Activated naive CD4-positive, alpha-beta T cell treated with anti-CD3 and anti-CD28 coated beads for 36 hours (primary cell): ENCODE measurements around the gene PRPF19. TPM values are rescaled to one million over a fixed set of nuclear protein-coding genes. Genes with fewer than 3 reads are reported as not detected.

Source experiments
- CTCF ChIA-PET: fragments of 350-600 bp; sonication (Branson Sonifier 250); formaldehyde crosslinking; loops from one replicate; lab custom pipeline; 2021; ENCODE audit warnings: antibody characterized with exemption; lab: Charles Lee
- DNase-seq: peaks from one replicate; pipeline ENCODE4 v3.0.0-alpha.2; 2020
- H3K27ac Mint-ChIP-seq: one replicate; pipeline ENCODE4 v1.8.0; 2021; ENCODE audit warnings: mild to moderate bottlenecking, mixed read lengths
- H3K27me3 Mint-ChIP-seq: one replicate; pipeline ENCODE4 v1.8.0; 2021; ENCODE audit warnings: low read depth, mixed read lengths
- H3K36me3 Mint-ChIP-seq: one replicate; pipeline ENCODE4 v1.8.0; 2021; ENCODE audit warnings: low read depth, mixed read lengths
- H3K4me1 Mint-ChIP-seq: one replicate; pipeline ENCODE4 v1.8.0; 2021; ENCODE audit warnings: low read depth, mixed read lengths
- H3K4me3 Mint-ChIP-seq: one replicate; pipeline ENCODE4 v1.8.0; 2021; ENCODE audit warnings: mild to moderate bottlenecking, moderate library complexity, mixed read lengths
- H3K9me3 Mint-ChIP-seq: one replicate; pipeline ENCODE4 v1.8.0; 2021; ENCODE audit warnings: mixed read lengths
- intact Hi-C: fragments of 100-400 bp; cut with micrococcal nuclease; formaldehyde crosslinking; loops from one replicate; pipeline ENCODE4 v1.15.1; 2023
- total RNA-seq, 2 experiments: library from RNA; stranded (reverse); gene quantifications; one replicate each; pipeline ENCODE4 v1.2.3, GENCODE V29; 2021

PRPF19 gene
- total RNA-seq, 2 experiments from 2014 or later = 108 to 119 TPM

GRCh38 chr11:60918939-60919265 is 12.5 kb upstream of the PRPF19 start:
- intact Hi-C loops = no loop called here

GRCh38 chr11:60918251-60918938 is 12.0 kb upstream of the PRPF19 start:
- Mint-ChIP-seq H3K27ac (no peak overlapping the region), H3K27me3 (no peaks in the 10 kb centered on the region), H3K4me3 (no peak overlapping the region), H3K4me1 (peaks cover 41% of the 10 kb centered on the region), H3K9me3 (no peaks in the 10 kb centered on the region), H3K36me3 (peaks cover 45% of the 10 kb centered on the region)
- CTCF ChIA-PET = interaction anchor here (0.7 to 9.4 kb wide), 3 partner anchors 16 to 130 kb away, joined by 3 to 82 read pairs (median 4); partner anchors contain the start of gene PRPF19
- intact Hi-C loops = no loop called here
- DNase-seq = peak; percentile 26

More at GRCh38 chr11:60918939-60919265, 12.5 kb upstream of the PRPF19 start:
- peaks cover 39% of the 10 kb centered on the region for H3K4me1 Mint-ChIP-seq
- no peak overlapping the region for H3K4me3 Mint-ChIP-seq
- H3K27me3 Mint-ChIP-seq = no peaks in the 10 kb centered on the region
- peaks cover 45% of the 10 kb centered on the region for H3K36me3 Mint-ChIP-seq
- no peak for DNase-seq
- no peak overlapping the region for H3K27ac Mint-ChIP-seq
- no peaks in the 10 kb centered on the region for H3K9me3 Mint-ChIP-seq
- CTCF ChIA-PET = interaction anchor here (0.7 to 9.4 kb wide), 3 partner anchors 16 to 130 kb away, joined by 3 to 82 read pairs (median 4); partner anchors contain the start of gene PRPF19

- DNase-seq = no peak
- peaks cover 35% of the 10 kb centered on the region for H3K36me3 Mint-ChIP-seq
- CTCF ChIA-PET = interaction anchor here (1.3 to 9.4 kb wide), 2 partner anchors 15 to 86 kb away, joined by 6 to 82 read pairs; partner anchors contain the start of gene PRPF19
- no peaks in the 10 kb centered on the region for H3K27me3 Mint-ChIP-seq
- H3K4me1 Mint-ChIP-seq = peaks cover 52% of the 10 kb centered on the region
- no peak overlapping the region for H3K27ac Mint-ChIP-seq
- no peak overlapping the region for H3K4me3 Mint-ChIP-seq
- H3K9me3 Mint-ChIP-seq = no peaks in the 10 kb centered on the region
- intact Hi-C loops = no loop called here
Observed at GRCh38 chr11:60917267-60917666, 10.9 kb upstream of the PRPF19 start.

DNA sequence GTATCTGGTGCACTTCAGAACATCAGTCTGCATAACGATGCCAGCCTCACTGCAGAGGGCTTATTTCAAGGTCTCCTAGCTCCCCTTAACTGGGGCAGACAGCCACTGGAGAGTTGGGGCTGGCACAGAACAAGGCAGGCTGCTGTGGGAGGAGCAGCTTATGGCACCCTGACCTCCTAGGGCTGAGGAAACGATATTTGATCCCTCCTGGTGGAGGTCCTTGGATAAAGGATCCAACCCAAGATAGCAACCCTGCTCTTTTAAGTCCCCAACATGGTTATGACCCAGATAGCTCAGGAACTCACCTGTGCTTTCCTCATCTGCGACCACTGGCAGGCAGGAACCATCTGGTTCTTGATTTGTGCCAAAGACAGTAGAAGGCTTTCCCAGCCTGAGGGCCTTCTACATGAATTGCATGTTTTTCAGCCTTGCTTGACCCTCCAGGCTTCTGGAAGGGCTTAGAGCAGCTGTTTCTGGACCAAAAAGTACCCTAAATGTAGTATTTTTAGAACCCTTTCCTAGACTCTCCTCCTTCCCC is 10.4 kb upstream of the PRPF19 start:
- DNase-seq = no peak
- Mint-ChIP-seq H3K27me3 (no peaks in the 10 kb centered on the region), H3K36me3 (peaks cover 32% of the 10 kb centered on the region), H3K9me3 (no peaks in the 10 kb centered on the region), H3K4me3 (no peak overlapping the region), H3K4me1 (peaks cover 57% of the 10 kb centered on the region), H3K27ac (no peak overlapping the region)
- CTCF ChIA-PET = interaction anchor here (1.3 to 9.4 kb wide), 2 partner anchors 14 to 86 kb away, joined by 6 to 82 read pairs; partner anchors contain the start of gene PRPF19
- intact Hi-C loops = no loop called here

DNA sequence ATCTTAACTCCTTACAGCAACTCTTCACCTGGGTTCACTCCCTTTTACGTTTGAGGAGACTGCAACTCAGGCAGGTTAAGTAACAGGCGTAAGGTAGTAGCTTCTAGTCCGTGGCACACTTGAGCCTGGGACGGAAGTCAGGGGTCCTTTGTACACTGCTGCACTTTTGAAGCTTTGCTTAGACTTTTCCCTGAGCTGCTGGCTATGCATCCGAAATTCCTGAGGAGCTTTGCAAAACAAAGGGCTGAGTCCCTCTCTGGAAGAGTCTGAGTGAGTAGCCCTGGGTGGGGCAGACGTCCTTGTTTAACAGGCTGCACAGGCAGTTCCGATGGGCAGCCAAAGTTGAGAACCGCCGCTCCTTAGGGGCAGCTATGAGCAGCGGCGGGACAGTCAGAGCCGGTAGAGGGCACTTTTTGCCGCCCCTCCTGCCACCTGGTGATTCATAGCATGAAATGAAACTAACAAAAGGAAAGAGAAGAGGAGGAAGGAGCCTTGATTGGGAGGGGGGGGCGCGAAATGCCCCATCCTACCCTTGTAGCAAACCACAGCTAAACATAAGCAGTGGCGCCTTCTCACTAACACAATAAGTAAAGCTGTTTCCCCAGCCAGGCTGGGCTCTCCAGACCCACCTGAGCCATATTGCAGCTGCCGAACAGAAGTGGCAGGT is 9.0 kb upstream of the PRPF19 start:
- no peaks in the 10 kb centered on the region for H3K9me3 Mint-ChIP-seq
- H3K27ac Mint-ChIP-seq = peak overlapping the region; percentile 79
- DNase-seq = peak; percentile 88
- intact Hi-C loops = loop anchor here (1.0 to 2.0 kb wide), 12 partner anchors 9 to 417 kb away; partner anchors contain the start of genes CD5, DDB1, PRPF19 and SLC15A3
- peaks cover 70% of the 10 kb centered on the region for H3K4me1 Mint-ChIP-seq
- CTCF ChIA-PET = interaction anchor here (0.6 to 9.4 kb wide), 18 partner anchors 9 to 531 kb away, joined by 3 to 82 read pairs (median 4); partner anchors contain the start of genes PRPF19 and TMEM132A
- H3K36me3 Mint-ChIP-seq = peaks cover 20% of the 10 kb centered on the region
- no peaks in the 10 kb centered on the region for H3K27me3 Mint-ChIP-seq
- peak overlapping the region; percentile 94 for H3K4me3 Mint-ChIP-seq

GRCh38 chr11:60914633-60915247 is 8.4 kb upstream of the PRPF19 start:
- Mint-ChIP-seq H3K27me3 (no peaks in the 10 kb centered on the region), H3K4me1 (peaks cover 69% of the 10 kb centered on the region), H3K27ac (peak overlapping the region; percentile 79), H3K36me3 (peaks cover 16% of the 10 kb centered on the region), H3K4me3 (peak overlapping the region; percentile 94), H3K9me3 (no peaks in the 10 kb centered on the region)
- DNase-seq = peak; percentile 46
- CTCF ChIA-PET = interaction anchor here (0.6 to 9.4 kb wide), 17 partner anchors 9 to 532 kb away, joined by 3 to 82 read pairs (median 4); partner anchors contain the start of genes PRPF19 and TMEM132A
- intact Hi-C loops = loop anchor here (1.0 to 2.0 kb wide), 12 partner anchors 8 to 418 kb away; partner anchors contain the start of genes CD5, DDB1, PRPF19 and SLC15A3

DNA sequence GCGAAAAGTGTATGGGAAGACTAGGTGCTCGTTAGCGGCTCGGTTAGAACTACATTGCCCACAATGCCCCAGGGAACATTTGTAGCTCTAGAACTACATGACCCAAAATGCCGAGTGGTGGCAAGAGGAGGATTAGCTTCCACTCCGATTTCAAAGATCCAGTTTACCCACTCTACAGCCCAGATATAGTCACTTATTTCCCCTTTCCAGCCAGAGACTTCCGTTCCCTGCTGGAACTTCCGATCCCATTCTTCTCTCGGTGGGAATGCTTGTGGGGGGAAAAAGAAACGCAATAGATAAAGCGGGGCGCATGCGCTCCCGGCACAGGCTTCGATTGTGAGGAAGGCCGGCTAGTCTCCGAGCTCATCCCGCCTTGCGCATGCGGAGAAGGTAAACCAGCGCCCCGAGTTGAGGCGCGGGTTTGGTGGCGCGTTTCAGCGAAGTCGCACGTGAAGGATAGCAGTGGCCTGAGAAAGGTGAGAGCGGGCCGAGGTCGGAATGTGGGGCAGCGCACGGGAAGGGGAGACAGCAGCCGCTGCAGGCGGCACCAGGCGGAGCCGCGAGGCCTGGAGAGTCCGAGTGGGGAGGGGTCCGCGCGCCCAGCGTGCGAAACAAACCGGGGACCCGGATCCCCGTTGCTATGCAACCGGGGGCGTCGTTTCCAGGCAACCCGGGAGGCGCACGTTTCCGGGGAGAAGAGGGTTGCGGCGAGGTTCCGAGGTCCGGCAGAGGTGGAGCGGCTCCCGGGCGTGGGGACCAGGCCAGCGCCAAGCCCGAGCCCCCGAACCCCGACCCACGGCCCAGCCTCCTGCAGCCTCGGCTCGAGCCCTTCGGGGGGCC is 7.6 kb upstream of the PRPF19 start, which contains the start of gene TMEM109:
TSS of gene TMEM109 (plus strand) at position 366 of the 840 bp plus-strand sequence. CDS start 5,536 bp downstream, outside the sequence.
- peaks cover 62% of the 10 kb centered on the region for H3K4me1 Mint-ChIP-seq
- peaks cover 10% of the 10 kb centered on the region for H3K36me3 Mint-ChIP-seq
- CTCF ChIA-PET = interaction anchor here (0.6 to 9.4 kb wide), 7 partner anchors 10 to 274 kb away, joined by 3 to 82 read pairs (median 10); partner anchors contain the start of genes PRPF19 and TMEM132A

GRCh38 chr11:60912851-60913528 is 6.6 kb upstream of the PRPF19 start:
- Mint-ChIP-seq H3K9me3 (peaks cover 2% of the 10 kb centered on the region), H3K4me1 (peaks cover 52% of the 10 kb centered on the region), H3K4me3 (peak overlapping the region; percentile 94), H3K27ac (peak overlapping the region; percentile 95), H3K27me3 (no peaks in the 10 kb centered on the region), H3K36me3 (peaks cover 10% of the 10 kb centered on the region)
- intact Hi-C loops = loop anchor here (1.0 kb wide), 1 partner anchor 248 kb away; the partner anchor contains the start of gene VPS37C
- CTCF ChIA-PET = interaction anchor here (0.6 to 9.4 kb wide), 6 partner anchors 10 to 275 kb away, joined by 3 to 82 read pairs (median 7); partner anchors contain the start of genes PRPF19 and TMEM132A
- no peak for DNase-seq

More for the DNA sequence above, 7.6 kb upstream of the PRPF19 start, which contains the start of gene TMEM109:
- peak within 1 kb of the TSS; percentile 95 for H3K27ac Mint-ChIP-seq
- intact Hi-C loops = loop anchor here (1.0 to 2.0 kb wide), 6 partner anchors 39 to 419 kb away; partner anchors contain the start of genes CD5, DDB1, SLC15A3 and TKFC
- no peaks in the 10 kb centered on the region for H3K27me3 Mint-ChIP-seq
- H3K4me3 Mint-ChIP-seq = peak within 1 kb of the TSS; percentile 94
- peak; percentile 89 for DNase-seq
- H3K9me3 Mint-ChIP-seq = peaks cover 2% of the 10 kb centered on the region

- intact Hi-C loops = no loop called here
- Mint-ChIP-seq H3K27me3 (no peaks in the 10 kb centered on the region), H3K27ac (peak overlapping the region; percentile 89), H3K36me3 (peaks cover 9% of the 10 kb centered on the region), H3K4me3 (peak overlapping the region; percentile 42), H3K9me3 (peaks cover 2% of the 10 kb centered on the region), H3K4me1 (peaks cover 52% of the 10 kb centered on the region)
- peak; percentile 69 for DNase-seq
- CTCF ChIA-PET = interaction anchor here (0.6 to 9.4 kb wide), 6 partner anchors 10 to 275 kb away, joined by 3 to 82 read pairs (median 7); partner anchors contain the start of gene PRPF19
Observed at GRCh38 chr11:60912223-60912850, 6.0 kb upstream of the PRPF19 start.
